Measurements from ENCODE around the gene UXS1.

Gene UXS1

GRCh38 chr2:106073678-106074406 lies 120.3 kb downstream of the UXS1 start:
- no peak for DNase-seq

- no peak for DNase-seq
Measured at GRCh38 chr2:106070181-106070580, 123.9 kb downstream of the UXS1 start.

GRCh38 chr2:106068451-106068850 lies 125.7 kb downstream of the UXS1 start:
- peak; percentile 8 for DNase-seq

GRCh38 chr2:106065983-106066820 lies 127.9 kb downstream of the UXS1 start:
- no peak for DNase-seq

- no peak for DNase-seq
Measured at GRCh38 chr2:106065268-106065982, 128.7 kb downstream of the UXS1 start.

GRCh38 chr2:106063181-106063580 lies 130.9 kb downstream of the UXS1 start:
- DNase-seq = no peak

GRCh38 chr2:106062627-106063026 lies 131.5 kb downstream of the UXS1 start:
- no peak for DNase-seq

- no peak for DNase-seq
Measured at GRCh38 chr2:106061611-106062349, 132.3 kb downstream of the UXS1 start.

- DNase-seq = no peak
Measured at GRCh38 chr2:106059416-106060065, 134.6 kb downstream of the UXS1 start.

- no peak for DNase-seq
Measured at GRCh38 chr2:106058469-106059137, 135.5 kb downstream of the UXS1 start.

GRCh38 chr2:106057206-106057605 lies 136.9 kb downstream of the UXS1 start:
- no peak for DNase-seq

- DNase-seq = no peak
Measured at GRCh38 chr2:106054880-106055655, 139.0 kb downstream of the UXS1 start.

- no peak for DNase-seq
Measured at GRCh38 chr2:106054321-106054720, 139.8 kb downstream of the UXS1 start.

GRCh38 chr2:106053581-106053980 lies 140.5 kb downstream of the UXS1 start:
- no peak for DNase-seq

GRCh38 chr2:106053116-106053515 lies 141.0 kb downstream of the UXS1 start:
- DNase-seq = peak; percentile 62

- DNase-seq = no peak
Measured at GRCh38 chr2:106044859-106045258, 149.2 kb downstream of the UXS1 start.

- no peak for DNase-seq
Measured at GRCh38 chr2:106044021-106044420, 150.1 kb downstream of the UXS1 start.

Data from fibroblast of upper back skin (primary cell).